ENCODE measurements around the gene NATD1.
"Not testable (repeated sequence)": the region's sequence is repeated elsewhere in the genome, so short reads cannot be mapped to it uniquely, and the experiment has no call there.

Gene NATD1

DNA sequence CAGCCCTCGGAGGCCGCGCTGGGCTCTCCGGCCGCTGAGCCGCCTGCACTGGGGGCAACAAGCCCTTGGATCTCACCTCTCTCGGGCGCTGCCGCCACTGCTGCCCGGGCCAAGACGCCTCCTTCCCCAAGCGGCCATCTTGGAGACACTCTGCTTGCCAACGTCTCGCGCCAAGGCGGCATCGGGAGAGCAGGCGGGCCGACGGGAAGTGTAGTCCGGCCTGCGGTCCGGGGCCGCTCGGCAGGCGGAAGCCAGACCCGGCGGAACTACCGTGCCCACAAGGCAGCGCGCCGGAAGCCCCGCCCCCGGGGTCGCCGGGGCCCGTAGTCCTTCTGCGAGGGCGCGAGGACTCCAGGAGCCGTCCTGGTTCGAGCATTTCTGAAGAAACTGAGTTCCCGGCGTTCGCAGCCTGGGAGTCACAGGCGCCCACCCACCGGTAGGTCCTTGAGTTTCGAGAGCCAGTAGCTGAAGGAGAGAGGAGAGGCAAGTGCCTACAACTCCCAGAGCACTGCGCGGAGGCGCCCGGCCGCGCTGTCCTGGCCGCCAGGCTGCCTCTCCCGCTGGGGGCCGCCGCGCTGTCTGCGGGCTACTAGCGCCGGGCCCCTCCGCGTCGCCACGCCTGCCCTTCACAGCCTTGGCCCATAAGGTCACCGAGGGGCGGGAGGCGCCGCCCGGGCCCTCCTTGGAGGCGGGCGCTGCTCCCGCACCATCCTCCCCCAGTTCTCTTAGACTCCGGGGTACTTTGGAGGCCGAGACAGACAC, 39.0 kb downstream of the NATD1 start, which contains the start of gene TMEM11:
TMEM11 (minus strand) TSS at position 147 of the 762 bp plus-strand sequence; CDS start at position 138, 9 bp downstream.
- peak; percentile 97 for DNase-seq

DNA sequence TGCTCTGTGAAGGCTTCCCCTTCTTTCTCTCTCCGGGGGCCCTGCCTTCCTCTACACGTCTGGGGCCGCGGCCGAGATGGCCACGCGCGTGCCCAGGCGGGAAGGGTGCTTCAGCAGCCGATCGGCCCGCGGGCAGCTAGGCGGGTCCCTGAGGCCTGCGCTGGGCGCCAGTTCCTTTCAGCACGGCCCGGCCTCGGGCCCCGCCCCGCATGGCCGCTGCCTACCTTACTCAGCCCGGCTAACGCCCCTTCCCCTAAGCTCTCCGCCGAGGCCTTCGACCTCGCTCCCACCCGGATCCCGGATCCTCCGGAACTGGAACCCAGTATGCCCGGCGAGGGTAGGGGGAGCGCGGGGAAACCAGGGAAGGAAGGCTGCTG, 39.6 kb downstream of the NATD1 start:
- DNase-seq: peak; percentile 45

DNA sequence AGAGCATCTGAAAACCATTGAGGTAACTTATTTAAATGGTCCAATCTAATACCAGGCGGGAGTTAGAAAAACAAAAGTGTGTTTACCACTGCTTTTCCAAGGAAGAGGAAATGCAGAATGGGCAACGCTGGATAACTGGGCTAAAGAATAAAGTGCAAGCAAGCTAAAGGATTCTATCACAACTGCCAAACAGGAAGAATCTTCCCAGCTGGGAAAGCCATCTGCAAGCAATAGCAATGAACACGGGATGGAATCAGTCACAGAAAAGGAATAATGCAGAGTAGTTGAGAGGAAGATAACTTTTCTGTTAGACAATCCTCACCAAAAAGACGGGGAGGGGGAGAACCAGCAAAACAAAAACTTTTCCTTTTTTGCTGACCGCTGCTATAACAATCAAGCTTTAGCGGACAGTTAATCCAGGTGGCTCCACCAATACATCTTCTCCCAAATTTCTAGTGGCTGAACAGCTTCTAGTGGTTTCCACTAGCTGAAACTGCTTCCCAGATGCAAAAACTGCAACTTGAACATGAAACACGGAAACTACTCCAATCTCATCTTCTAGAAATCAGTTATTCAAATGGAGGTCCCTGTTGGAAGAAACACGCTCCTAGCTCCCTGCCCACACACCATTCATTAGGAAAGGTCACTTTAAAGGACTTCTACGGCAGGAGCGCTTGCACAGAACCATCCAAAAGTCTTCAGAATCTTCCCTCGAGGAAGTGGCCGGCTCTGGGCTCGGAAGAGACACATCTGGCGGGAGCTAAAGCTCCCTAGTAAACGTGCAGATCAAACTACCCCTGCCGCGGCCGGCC, 40.2 kb downstream of the NATD1 start:
- DNase-seq: no peak

- no peak for DNase-seq
Observed at GRCh38 chr17:21211825-21212479, 41.3 kb downstream of the NATD1 start.

GRCh38 chr17:21210411-21211076, 42.7 kb downstream of the NATD1 start:
- no peak for DNase-seq

- DNase-seq: no peak
Observed at GRCh38 chr17:21209511-21210175, 43.6 kb downstream of the NATD1 start.

GRCh38 chr17:21208352-21208751, 44.9 kb downstream of the NATD1 start:
- DNase-seq: no peak

- no peak for DNase-seq
Observed at GRCh38 chr17:21204935-21205334, 48.3 kb downstream of the NATD1 start.

DNA sequence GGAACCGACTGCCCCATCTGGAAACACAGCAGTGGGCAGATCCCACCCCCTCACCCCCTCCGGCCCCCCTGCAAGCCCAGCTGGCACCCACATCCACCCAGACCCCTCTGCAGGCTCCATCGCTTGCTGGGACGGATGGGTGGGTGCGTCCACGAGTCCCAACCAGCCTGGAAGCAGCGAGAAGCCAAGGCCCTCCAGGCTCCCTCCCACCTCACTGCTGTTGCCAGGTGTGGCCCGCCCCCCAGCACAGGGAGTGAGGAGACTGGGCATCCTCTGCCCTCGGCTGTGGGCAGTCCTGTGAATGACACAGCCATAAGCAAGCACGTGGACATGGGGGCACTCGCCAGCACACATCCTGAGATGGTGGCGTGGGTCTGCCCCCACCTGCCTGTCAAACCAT, 50.7 kb downstream of the NATD1 start:
- DNase-seq: no peak

- DNase-seq: no peak
Observed at GRCh38 chr17:21201874-21202273, 51.3 kb downstream of the NATD1 start.

- no peak for DNase-seq
Observed at GRCh38 chr17:21201298-21201595, 52.0 kb downstream of the NATD1 start.

DNA sequence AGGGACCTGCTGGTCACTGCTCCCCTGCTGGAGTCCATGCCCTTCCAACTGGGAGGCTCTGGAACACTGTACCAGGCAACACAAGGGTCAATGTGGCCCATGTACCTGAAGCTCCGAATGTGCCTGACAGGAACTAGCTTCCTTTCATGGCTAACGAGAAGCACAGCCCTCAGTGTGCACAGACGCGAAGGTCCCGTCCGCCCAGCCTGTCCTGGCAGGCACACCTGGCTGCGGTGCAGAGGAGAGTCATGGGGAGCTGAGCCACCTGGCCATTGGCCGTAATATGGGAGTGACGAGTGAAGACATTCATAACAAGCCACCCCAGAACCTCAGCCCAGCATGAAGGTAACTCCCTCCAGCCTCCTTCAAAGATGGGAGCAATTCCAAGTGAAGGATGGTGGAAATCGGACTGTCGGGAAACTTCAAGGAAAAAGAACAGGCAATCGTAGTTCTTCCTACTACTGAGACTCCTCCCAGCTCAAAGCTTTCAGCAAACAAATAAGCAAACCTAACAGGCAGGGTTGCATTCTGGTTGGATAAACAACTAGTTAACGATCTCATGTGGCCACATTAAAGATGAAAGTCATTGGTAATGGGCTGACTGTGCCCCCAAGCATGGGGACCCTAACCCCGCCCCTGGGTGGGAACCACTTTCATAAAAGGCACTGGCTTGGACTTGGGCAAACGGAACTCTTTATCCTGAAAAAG, 52.5 kb downstream of the NATD1 start:
- DNase-seq: no peak

DNA sequence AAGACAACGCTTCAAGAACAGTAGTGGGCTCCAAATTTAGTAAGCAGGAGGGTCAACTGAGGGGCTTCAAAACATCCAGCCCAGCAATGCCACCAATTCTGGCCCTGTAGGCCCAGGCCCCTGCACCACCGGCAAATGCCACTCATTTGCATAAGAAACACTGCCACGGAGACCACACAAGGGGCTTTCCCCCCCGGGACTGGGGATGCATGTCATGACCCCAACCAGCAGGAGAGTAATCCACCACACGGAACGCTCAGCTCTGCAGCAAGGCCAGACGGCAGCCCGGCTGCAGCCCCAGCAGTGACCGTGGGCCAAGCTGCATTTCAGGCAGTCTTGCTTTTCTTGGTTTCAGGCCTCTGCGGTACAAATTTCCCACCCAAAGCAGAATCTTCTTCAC, 53.4 kb downstream of the NATD1 start:
- DNase-seq: no peak

DNA sequence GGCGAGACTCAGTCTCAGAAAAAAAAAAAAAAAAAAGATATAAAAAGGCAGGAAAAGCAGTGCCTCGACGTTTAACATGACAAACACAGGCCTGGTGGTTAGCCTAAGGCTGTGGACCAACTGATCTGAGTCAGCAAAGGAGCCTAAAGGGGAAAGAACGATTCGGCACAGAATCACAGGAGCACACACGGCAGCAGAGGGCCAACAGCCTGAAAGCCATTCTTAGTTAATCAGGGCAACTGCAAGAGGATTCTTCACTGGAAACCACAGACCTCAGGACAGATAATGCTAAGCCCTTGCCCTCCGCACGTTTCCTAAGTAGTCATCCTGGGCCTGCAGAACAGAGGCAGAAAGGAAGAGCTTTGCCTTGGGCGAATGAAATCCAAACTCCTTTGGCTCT, 53.9 kb downstream of the NATD1 start:
- no peak for DNase-seq

DNA sequence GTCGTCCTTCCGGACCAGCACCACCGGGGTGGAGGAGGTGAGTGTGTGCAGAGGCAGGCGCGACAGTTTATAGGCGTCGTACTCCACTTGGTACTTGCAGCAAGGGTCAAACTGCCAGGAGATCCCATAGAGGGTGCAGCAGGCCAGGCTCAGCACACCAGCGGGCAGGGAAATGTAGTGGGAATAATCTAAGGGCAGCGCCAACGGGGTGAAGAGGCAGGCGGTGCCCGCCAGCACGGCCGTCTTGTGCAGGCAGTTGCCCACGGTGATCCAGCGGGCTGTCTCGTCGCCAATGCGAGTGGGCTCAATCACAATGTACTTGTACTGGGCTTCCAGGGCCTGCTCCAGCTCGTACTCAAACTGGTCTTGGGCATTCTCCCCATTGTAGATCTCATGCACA, 54.8 kb downstream of the NATD1 start:
- no peak for DNase-seq

- no peak for DNase-seq
Observed at GRCh38 chr17:21196126-21196525, 57.1 kb downstream of the NATD1 start.

DNA sequence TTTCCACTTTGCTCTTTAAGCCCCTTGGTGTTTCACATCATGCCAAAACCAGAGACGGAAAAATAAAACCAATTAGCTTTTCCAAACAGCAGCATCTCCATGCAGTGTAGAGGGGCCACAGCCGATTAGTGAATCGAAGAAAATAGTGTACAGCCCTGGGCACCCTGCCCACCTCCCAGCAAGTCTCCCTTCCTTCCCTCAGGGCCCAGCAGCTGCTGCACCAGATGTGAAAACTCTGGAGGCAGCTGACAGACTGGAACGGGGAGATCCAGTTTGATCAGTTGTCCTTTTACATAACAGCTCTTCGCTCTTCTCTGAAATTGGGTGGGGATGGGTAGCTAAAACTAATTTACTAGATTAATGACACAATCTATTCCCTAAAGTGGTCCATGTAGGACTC, 58.5 kb downstream of the NATD1 start:
- DNase-seq: no peak

DNA sequence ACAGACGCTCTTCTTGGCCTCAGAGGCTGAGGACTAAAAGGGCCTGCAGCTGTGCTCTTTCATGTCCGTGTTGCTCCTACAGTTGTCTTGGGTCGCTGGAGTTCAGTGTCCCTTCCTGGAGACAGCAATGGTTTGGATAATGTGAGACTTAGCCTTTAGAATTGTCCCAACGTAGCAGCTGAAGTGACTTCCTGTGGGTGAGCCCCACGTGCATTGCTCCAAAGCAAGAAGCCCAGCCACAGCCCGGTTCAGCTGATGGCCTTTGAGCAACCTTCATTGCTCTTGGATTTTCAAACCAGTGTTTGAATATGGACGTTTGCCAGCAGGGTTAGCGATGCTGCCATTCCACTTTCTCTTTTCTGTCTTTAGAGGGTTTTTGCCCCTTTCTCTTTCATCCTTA, 59.0 kb downstream of the NATD1 start:
- no peak for DNase-seq

GRCh38 chr17:21193031-21193430, 60.2 kb downstream of the NATD1 start:
- no peak for DNase-seq

DNA sequence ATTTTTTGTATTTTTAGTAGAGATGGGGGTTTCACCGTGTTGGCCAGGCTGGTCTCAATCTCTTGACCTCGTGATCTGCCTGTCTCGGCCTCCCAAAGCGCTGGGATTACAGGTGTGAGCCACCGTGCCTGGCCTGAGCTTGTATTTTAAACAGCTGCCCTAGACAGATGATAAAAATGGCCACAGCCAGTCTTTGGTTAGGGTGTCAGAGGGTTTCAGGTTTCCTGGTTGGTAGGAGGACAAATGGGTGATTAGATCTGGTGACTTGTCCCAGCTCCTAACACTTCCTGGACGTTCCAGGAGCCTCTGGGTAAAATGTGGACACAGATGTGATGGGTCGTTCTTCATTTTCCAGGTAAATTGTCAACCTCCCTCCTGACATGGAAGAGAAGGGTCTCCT, 60.8 kb downstream of the NATD1 start:
- not testable (repeated sequence) for DNase-seq

GRCh38 chr17:21191698-21192097, 61.5 kb downstream of the NATD1 start:
- DNase-seq: no peak

DNA sequence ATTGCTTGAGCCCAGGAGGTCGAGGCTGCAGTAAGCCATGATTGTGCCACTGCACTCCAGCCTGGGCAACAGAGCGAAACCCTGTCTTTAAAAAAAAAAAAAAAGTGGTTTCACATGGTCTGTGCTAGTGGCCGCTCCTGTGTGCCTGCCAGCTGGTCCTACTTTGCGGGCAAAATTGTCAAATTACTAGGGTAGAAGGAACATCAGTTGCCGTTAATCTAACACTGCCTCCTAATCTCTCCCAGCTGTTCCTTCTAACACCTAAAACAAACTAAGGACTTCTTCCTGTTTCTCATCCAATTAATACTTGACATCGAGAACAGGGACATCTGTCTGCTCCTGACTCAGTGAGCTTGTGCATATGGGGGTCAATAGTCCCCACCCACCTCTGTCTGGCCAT, 63.1 kb downstream of the NATD1 start:
- no peak for DNase-seq
